ENCODE results near the gene TMEM125.

Gene TMEM125

GRCh38 chr1:43312212-43312623 is 42.4 kb downstream of the TMEM125 start:
- DNase-seq (ENCODE audit: low spot score), result no peak

GRCh38 chr1:43312663-43313515 is 43.1 kb downstream of the TMEM125 start:
- DNase-seq (ENCODE audit: low spot score), result no peak

- DNase-seq (ENCODE audit: low spot score), result no peak
Observed at GRCh38 chr1:43313771-43314170, 44.0 kb downstream of the TMEM125 start.

GRCh38 chr1:43314233-43314632 is 44.5 kb downstream of the TMEM125 start:
- DNase-seq (ENCODE audit: low spot score), result no peak

GRCh38 chr1:43315481-43315880 is 45.7 kb downstream of the TMEM125 start:
- DNase-seq (ENCODE audit: low spot score), result no peak

GRCh38 chr1:43315963-43316737 is 46.4 kb downstream of the TMEM125 start:
- DNase-seq (ENCODE audit: low spot score), result no peak

GRCh38 chr1:43316738-43317520 is 47.1 kb downstream of the TMEM125 start:
- DNase-seq (ENCODE audit: low spot score), result no peak

GRCh38 chr1:43317817-43318471 is 48.2 kb downstream of the TMEM125 start:
- no peak for DNase-seq (ENCODE audit: low spot score)

GRCh38 chr1:43318831-43319230 is 49.0 kb downstream of the TMEM125 start:
- DNase-seq (ENCODE audit: low spot score), result no peak

GRCh38 chr1:43319288-43319687 is 49.5 kb downstream of the TMEM125 start:
- no peak for DNase-seq (ENCODE audit: low spot score)

GRCh38 chr1:43319766-43320165 is 50.0 kb downstream of the TMEM125 start:
- no peak for DNase-seq (ENCODE audit: low spot score)

- DNase-seq (ENCODE audit: low spot score), result no peak
Observed at GRCh38 chr1:43321331-43321891, 51.6 kb downstream of the TMEM125 start.

- DNase-seq (ENCODE audit: low spot score), result no peak
Observed at GRCh38 chr1:43322506-43322905, 52.7 kb downstream of the TMEM125 start.

Measured in HuH-7.5 (cell line).